Measurements from ENCODE around the gene SLC9B2. TPM values are rescaled to one million over a fixed set of nuclear protein-coding genes. Genes with fewer than 3 reads are reported as not detected.

Gene SLC9B2
- total RNA-seq, 4 donors from 2014 or later: 1.1 to 19.0 (median 7.8) TPM

GRCh38 chr4:103012060-103012459 lies 64.5 kb downstream of the SLC9B2 start:
- no peak for DNase-seq
- Histone ChIP-seq H3K4me1 (peaks cover 0 to 20% (median 5%) of the 10 kb centered on the region in 4 donors), H3K27ac (peak overlapping the region in 3 of 4 donors; percentile 62 to 91 (median 74)), H3K27me3 (no peaks in the 10 kb centered on the region), H3K36me3 (no peaks in the 10 kb centered on the region), H3K9me3 (no peaks in the 10 kb centered on the region), H3K4me3 (no peak overlapping the region)
- TF ChIP-seq POLR2A (IDR thresholded peaks at IDR 0.05) (no peak), CTCF (IDR thresholded peaks at IDR 0.05) (no peak)

- Histone ChIP-seq H3K36me3 (no peaks in the 10 kb centered on the region), H3K9me3 (no peaks in the 10 kb centered on the region), H3K27ac (peak overlapping the region in 3 of 4 donors; percentile 62 to 91 (median 74)), H3K4me1 (peaks cover 0 to 20% (median 5%) of the 10 kb centered on the region in 4 donors), H3K27me3 (no peaks in the 10 kb centered on the region), H3K4me3 (no peak overlapping the region)
- DNase-seq: peak in 2 of 3 donors; percentile 74 to 88
- peak in 2 of 6 experiments; percentile 2 to 11 for TF ChIP-seq CTCF (IDR thresholded peaks at IDR 0.05)
- TF ChIP-seq POLR2A (IDR thresholded peaks at IDR 0.05): peak in 1 of 2 donors; percentile 42
These were observed 65.1 kb downstream of the SLC9B2 start for GRCh38 chr4:103011378-103012025.

GRCh38 chr4:103010804-103011203 lies 65.8 kb downstream of the SLC9B2 start:
- TF ChIP-seq POLR2A (IDR thresholded peaks at IDR 0.05): no peak
- no peak for TF ChIP-seq CTCF (IDR thresholded peaks at IDR 0.05)
- no peaks in the 10 kb centered on the region for H3K9me3 ChIP-seq
- no peak for DNase-seq
- no peak overlapping the region for H3K4me3 ChIP-seq
- H3K36me3 ChIP-seq: no peaks in the 10 kb centered on the region
- H3K27ac ChIP-seq: peak overlapping the region in 3 of 4 donors; percentile 62 to 91 (median 74)
- H3K27me3 ChIP-seq: no peaks in the 10 kb centered on the region
- peaks cover 0 to 20% (median 5%) of the 10 kb centered on the region in 4 donors for H3K4me1 ChIP-seq

GRCh38 chr4:103008875-103009729 lies 67.5 kb downstream of the SLC9B2 start:
- TF ChIP-seq POLR2A (IDR thresholded peaks at IDR 0.05) (no peak), CTCF (IDR thresholded peaks at IDR 0.05) (peak; percentile 13 to 96 (median 73))
- DNase-seq: no peak
- Histone ChIP-seq H3K4me3 (no peak overlapping the region), H3K27me3 (no peaks in the 10 kb centered on the region), H3K4me1 (peaks cover 0 to 20% (median 5%) of the 10 kb centered on the region in 4 donors), H3K36me3 (no peaks in the 10 kb centered on the region), H3K27ac (no peak overlapping the region), H3K9me3 (no peaks in the 10 kb centered on the region)

- H3K36me3 ChIP-seq: no peaks in the 10 kb centered on the region
- H3K27me3 ChIP-seq: no peaks in the 10 kb centered on the region
- H3K9me3 ChIP-seq: no peaks in the 10 kb centered on the region
- no peak overlapping the region for H3K4me3 ChIP-seq
- no peak for DNase-seq
- H3K27ac ChIP-seq: no peak overlapping the region
- TF ChIP-seq POLR2A (IDR thresholded peaks at IDR 0.05): no peak
- TF ChIP-seq CTCF (IDR thresholded peaks at IDR 0.05): no peak
- H3K4me1 ChIP-seq: no peaks in the 10 kb centered on the region
These were observed 74.0 kb downstream of the SLC9B2 start for GRCh38 chr4:103002551-103002950.

All from Peyer's patch (tissue), 4 donors.